Right atrium auricular region (tissue), 2 donors: ENCODE measurements around the gene REC114. TPM values are rescaled to one million over a fixed set of nuclear protein-coding genes. Genes with fewer than 3 reads are reported as not detected.
"Not testable (repeated sequence)": the region's sequence is repeated elsewhere in the genome, so short reads cannot be mapped to it uniquely, and the experiment has no call there.

Experiments
- DNase-seq: peaks from one replicate; pipeline ENCODE4 v3.0.0-alpha.2; 2019; ENCODE audit warnings: low spot score
- H3K27ac ChIP-seq, 2 donors: fragments of 200-600 bp; sonication (generic); 1 replicate in 1 of 2; 2 replicates in 1 of 2; pipeline ENCODE4 v1.5.1; 2016 to 2019
- H3K27me3 ChIP-seq, 2 donors: fragments of 200-600 bp; sonication (generic); one replicate each; pipeline versions ENCODE4 v1.5.1 to v1.6.0; 2017 to 2019
- H3K36me3 ChIP-seq: fragments of 200-600 bp; sonication (generic); one replicate; pipeline ENCODE4 v1.5.1; 2016
- H3K4me1 ChIP-seq, 2 donors: fragments of 200-600 bp; sonication (generic); one replicate each; pipeline versions ENCODE4 v1.5.1 to v1.6.0; 2017 to 2019
- H3K4me3 ChIP-seq, 2 donors: fragments of 200-600 bp; sonication (generic); 1 replicate in 1 of 2; 2 replicates in 1 of 2; pipeline ENCODE4 v1.5.1; 2017 to 2019; ENCODE audit warnings: mild to moderate bottlenecking in 1 of 2, moderate library complexity in 1 of 2
- H3K9me3 ChIP-seq, 2 donors: fragments of 200-600 bp; sonication (generic); one replicate each; pipeline ENCODE4 v1.5.1; 2019
- total RNA-seq, 2 donors: library from RNA; depleted of rRNA; stranded (reverse); fragments of >200 nt; gene quantifications; one replicate each; pipeline ENCODE4 v1.1.0, GENCODE V29; 2016
- TF ChIP-seq, protein P1 (sequence below), 2 donors: fragments of 200-600 bp; sonication (generic); IDR thresholded peaks; one replicate each; pipeline ENCODE4 v1.5.1; 2019; ENCODE audit warnings: antibody characterized with exemption in 2 of 2

The REC114 gene
- total RNA-seq, 2 donors from 2014 or later, result 4.6 TPM; not detected in 1

GRCh38 chr15:73540161-73540560 is 97.2 kb downstream of the REC114 start:
- Histone ChIP-seq H3K27me3 (no peaks in the 10 kb centered on the region), H3K36me3 (no peaks in the 10 kb centered on the region), H3K27ac (no peak overlapping the region), H3K9me3 (no peaks in the 10 kb centered on the region), H3K4me3 (no peak overlapping the region), H3K4me1 (no peaks in the 10 kb centered on the region)
- DNase-seq, result no peak
- TF ChIP-seq, protein P1, sequence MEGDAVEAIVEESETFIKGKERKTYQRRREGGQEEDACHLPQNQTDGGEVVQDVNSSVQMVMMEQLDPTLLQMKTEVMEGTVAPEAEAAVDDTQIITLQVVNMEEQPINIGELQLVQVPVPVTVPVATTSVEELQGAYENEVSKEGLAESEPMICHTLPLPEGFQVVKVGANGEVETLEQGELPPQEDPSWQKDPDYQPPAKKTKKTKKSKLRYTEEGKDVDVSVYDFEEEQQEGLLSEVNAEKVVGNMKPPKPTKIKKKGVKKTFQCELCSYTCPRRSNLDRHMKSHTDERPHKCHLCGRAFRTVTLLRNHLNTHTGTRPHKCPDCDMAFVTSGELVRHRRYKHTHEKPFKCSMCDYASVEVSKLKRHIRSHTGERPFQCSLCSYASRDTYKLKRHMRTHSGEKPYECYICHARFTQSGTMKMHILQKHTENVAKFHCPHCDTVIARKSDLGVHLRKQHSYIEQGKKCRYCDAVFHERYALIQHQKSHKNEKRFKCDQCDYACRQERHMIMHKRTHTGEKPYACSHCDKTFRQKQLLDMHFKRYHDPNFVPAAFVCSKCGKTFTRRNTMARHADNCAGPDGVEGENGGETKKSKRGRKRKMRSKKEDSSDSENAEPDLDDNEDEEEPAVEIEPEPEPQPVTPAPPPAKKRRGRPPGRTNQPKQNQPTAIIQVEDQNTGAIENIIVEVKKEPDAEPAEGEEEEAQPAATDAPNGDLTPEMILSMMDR (IDR thresholded peaks at IDR 0.05), result no peak

DNA sequence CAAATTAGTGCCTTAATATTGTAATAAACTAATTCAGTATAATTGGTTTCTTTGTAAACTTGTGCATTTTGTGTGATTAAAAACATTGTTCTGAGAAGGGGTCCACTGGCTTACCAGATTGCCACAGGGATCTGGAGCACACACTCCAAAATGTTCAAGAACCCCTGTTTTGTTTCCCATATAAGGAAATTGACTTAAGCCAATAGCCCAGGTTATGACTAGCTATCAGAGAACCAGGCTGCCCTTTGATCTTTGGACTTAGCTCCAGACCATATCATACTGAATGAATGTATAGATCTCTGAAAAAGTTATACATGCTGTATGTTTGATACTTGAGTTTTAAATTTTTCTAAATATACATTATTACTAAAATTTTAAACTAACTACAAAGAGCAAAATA is 98.5 kb downstream of the REC114 start:
- DNase-seq, result no peak
- H3K36me3 ChIP-seq, result no peaks in the 10 kb centered on the region
- no peaks in the 10 kb centered on the region for H3K9me3 ChIP-seq
- no peaks in the 10 kb centered on the region for H3K4me1 ChIP-seq
- TF ChIP-seq, protein P1 (IDR thresholded peaks at IDR 0.05), result no peak
- H3K27ac ChIP-seq, result no peak overlapping the region
- H3K27me3 ChIP-seq, result no peaks in the 10 kb centered on the region
- H3K4me3 ChIP-seq, result no peak overlapping the region

- H3K36me3 ChIP-seq, H3K4me1 ChIP-seq, H3K27me3 ChIP-seq, H3K9me3 ChIP-seq, H3K27ac ChIP-seq, H3K4me3 ChIP-seq, DNase-seq: not testable (repeated sequence)
These were observed 106.0 kb downstream of the REC114 start for GRCh38 chr15:73548925-73549324.

DNA sequence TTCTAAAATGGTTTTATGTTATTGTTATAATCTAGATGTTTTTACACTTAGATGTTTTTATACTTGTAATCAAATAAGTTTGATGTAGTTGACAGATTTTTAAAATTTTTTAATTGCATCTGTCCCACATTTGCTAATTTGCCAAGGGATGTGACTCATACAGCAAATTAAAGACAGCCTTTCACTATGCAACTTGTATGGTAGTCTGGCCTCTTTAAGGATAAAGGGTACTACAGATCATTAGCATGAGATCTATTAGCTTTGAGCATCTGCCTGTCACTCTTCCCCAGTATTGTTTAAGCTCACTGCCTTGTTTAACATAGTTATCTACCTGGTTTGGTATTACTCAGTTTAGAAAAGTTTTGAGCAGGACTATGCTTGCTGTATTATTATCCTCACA is 107.2 kb downstream of the REC114 start:
- TF ChIP-seq, protein P1 (IDR thresholded peaks at IDR 0.05), result no peak
- Histone ChIP-seq H3K4me3 (no peak overlapping the region), H3K27ac (no peak overlapping the region), H3K27me3 (no peaks in the 10 kb centered on the region), H3K36me3 (peaks cover 2% of the 10 kb centered on the region), H3K4me1 (no peaks in the 10 kb centered on the region), H3K9me3 (no peaks in the 10 kb centered on the region)
- DNase-seq, result no peak

DNA sequence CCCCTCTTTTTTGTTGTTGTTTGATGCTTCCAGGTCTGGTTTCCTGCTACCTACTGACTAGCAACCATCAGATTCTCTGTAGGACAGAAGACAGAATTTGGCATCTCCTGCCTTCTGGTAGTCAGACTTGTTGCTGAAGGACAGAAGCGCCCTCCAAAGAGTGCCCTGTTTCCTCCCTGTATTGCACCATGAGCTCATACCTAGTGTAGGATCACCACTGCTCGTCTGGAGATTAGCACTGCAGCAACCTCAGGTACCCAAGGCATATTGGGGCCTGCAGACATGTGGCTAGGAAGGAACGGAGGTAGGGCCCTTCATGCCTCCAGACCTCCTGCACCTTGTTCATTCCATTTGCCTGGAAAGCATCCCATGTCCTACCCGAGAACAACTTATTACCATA is 112.1 kb downstream of the REC114 start:
- peaks cover 38% of the 10 kb centered on the region for H3K36me3 ChIP-seq
- TF ChIP-seq, protein P1 (IDR thresholded peaks at IDR 0.05), result no peak
- no peaks in the 10 kb centered on the region for H3K27me3 ChIP-seq
- H3K9me3 ChIP-seq, result no peaks in the 10 kb centered on the region
- DNase-seq, result no peak
- no peak overlapping the region for H3K4me3 ChIP-seq
- no peaks in the 10 kb centered on the region for H3K4me1 ChIP-seq
- no peak overlapping the region for H3K27ac ChIP-seq

DNA sequence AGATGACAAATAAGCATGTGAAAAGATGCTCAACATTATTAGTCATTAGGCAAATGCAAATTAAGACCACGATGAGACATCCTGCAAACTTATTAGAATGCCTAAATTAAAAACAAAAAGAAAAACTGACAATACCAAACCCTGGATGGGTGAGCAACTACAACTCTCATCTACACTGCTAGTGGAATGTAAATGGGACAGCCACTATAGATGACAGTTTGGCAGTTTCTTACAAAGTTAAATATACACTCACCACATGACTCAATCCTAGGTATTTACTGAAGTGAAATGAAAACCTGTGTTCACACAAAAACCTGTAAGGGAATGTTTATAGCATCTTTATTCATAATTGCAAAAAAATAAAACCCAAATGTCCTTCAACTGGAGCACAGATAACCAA is 115.6 kb downstream of the REC114 start:
- no peaks in the 10 kb centered on the region for H3K4me1 ChIP-seq
- H3K27ac ChIP-seq, result no peak overlapping the region
- TF ChIP-seq, protein P1 (IDR thresholded peaks at IDR 0.05), result no peak
- H3K36me3 ChIP-seq, result peaks cover 67% of the 10 kb centered on the region
- DNase-seq, result no peak
- H3K4me3 ChIP-seq, result no peak overlapping the region
- H3K27me3 ChIP-seq, result no peaks in the 10 kb centered on the region
- no peaks in the 10 kb centered on the region for H3K9me3 ChIP-seq
